ENCODE data around the gene OR6Q1. TPM values are rescaled to one million over a fixed set of nuclear protein-coding genes. Genes with fewer than 3 reads are reported as not detected.

The OR6Q1 gene
- total and polyA plus RNA-seq, 2 of the 13 experiments (the other 11 are each of a cell fraction or from before 2014, with no cell fraction given): not detected

GRCh38 chr11:58030653-58031052, at the start of gene OR6Q1 (continued):
- TF ChIP-seq ZBTB44 (CRISPR knock-in tag; IDR thresholded peaks at IDR 0.05) (no peak), CEBPG (CRISPR knock-in tag; IDR thresholded peaks at IDR 0.05) (no peak), TRIM24 (CRISPR knock-in tag; IDR thresholded peaks at IDR 0.05) (no peak), NAIF1 (CRISPR knock-in tag; IDR thresholded peaks at IDR 0.05; ENCODE audit: borderline replicate concordance) (no peak), ZNF275 (CRISPR knock-in tag; IDR thresholded peaks at IDR 0.05; ENCODE audit: borderline replicate concordance) (no peak), TMF1 (CRISPR knock-in tag; IDR thresholded peaks at IDR 0.05; ENCODE audit: low read depth) (no peak)
- TF ChIP-seq, protein P1, sequence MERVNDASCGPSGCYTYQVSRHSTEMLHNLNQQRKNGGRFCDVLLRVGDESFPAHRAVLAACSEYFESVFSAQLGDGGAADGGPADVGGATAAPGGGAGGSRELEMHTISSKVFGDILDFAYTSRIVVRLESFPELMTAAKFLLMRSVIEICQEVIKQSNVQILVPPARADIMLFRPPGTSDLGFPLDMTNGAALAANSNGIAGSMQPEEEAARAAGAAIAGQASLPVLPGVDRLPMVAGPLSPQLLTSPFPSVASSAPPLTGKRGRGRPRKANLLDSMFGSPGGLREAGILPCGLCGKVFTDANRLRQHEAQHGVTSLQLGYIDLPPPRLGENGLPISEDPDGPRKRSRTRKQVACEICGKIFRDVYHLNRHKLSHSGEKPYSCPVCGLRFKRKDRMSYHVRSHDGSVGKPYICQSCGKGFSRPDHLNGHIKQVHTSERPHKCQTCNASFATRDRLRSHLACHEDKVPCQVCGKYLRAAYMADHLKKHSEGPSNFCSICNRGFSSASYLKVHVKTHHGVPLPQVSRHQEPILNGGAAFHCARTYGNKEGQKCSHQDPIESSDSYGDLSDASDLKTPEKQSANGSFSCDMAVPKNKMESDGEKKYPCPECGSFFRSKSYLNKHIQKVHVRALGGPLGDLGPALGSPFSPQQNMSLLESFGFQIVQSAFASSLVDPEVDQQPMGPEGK (CRISPR knock-in tag; IDR thresholded peaks at IDR 0.05): no peak

DNA sequence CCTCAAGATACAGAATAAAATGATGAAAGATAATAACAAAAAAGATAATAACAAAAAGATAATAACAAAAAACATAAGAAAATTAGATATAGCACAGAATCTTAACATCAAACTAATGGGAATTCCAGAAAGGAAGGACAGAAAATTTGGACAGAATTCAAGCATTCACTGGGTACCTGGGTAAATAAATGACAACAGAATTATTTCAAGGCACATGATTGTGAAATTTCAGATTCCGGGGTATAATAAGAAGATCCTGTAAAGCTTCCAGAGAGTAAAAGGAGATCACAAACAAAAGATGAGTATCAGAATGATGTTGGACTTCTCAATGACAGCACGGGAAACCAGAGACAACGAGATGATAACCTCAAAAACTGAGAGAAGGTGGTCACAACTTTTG, 49.2 kb upstream of the OR6Q1 start:
- no TSS peak for BruUV-seq (replicated peaks)
- 93% methylated on average over 3 of the region's 3 CpGs for WGBS (ENCODE audit: low lambda C conversion rate)
- peaks cover 53% of the 10 kb centered on the region for H3K4me1 ChIP-seq (ENCODE audit: insufficient read depth, low read length)
- H3K9ac ChIP-seq (ENCODE audit: insufficient read depth, low read depth, low read length): no peak overlapping the region
- H3K27me3 ChIP-seq (ENCODE audit: control insufficient read depth in 1 of 2, insufficient read depth in 2 of 2, low read length in 2 of 2): no peaks in the 10 kb centered on the region
- intact Hi-C loops (cut with micrococcal nuclease; ENCODE audit: unreplicated experiment): no loop called here
- FAIRE-seq: no peak
- H3K9me3 ChIP-seq (ENCODE audit: low read length): no peaks in the 10 kb centered on the region
- no peak for ATAC-seq
- no peak overlapping the region for H3K4me3 ChIP-seq (replicated peaks in 1 of 3; ENCODE audit: insufficient read depth in 1 of 3, low read depth in 2 of 3, low read length in 3 of 3)
- DNase-seq (ENCODE audit: low spot score): no peak
- H2AFZ ChIP-seq (ENCODE audit: low read length): no peak overlapping the region
- no peak overlapping the region for H3K4me2 ChIP-seq (ENCODE audit: low read depth, low read length)
- POLR2A ChIA-PET: no interaction called here
- H3K36me3 ChIP-seq (replicated peaks in 1 of 2; ENCODE audit: control insufficient read depth in 1 of 2, insufficient read depth in 2 of 2, low read length in 2 of 2): no peaks in the 10 kb centered on the region
- no peaks in the 10 kb centered on the region for H4K20me1 ChIP-seq (ENCODE audit: insufficient read depth, low read length)
- in situ Hi-C loops (cut with HindIII; ENCODE audit: extremely low pct_ligation_motif_present, low pct_unique_long_range_greater_than_20kb): no loop called here
- CTCF ChIA-PET (ENCODE audit: low intra/inter-chr PET ratio, low total read pairs): no interaction called here
- H3K27ac ChIP-seq (ENCODE audit: extremely low read length, insufficient read depth, low read length): no peak overlapping the region
- H3K79me2 ChIP-seq (ENCODE audit: insufficient read depth, low read length): no peaks in the 10 kb centered on the region
- no peak for TF ChIP-seq POGZ (CRISPR knock-in tag; IDR thresholded peaks at IDR 0.05)
- no peak for TF ChIP-seq ELF3 (CRISPR knock-in tag; IDR thresholded peaks at IDR 0.05)
- TF ChIP-seq, protein P2, sequence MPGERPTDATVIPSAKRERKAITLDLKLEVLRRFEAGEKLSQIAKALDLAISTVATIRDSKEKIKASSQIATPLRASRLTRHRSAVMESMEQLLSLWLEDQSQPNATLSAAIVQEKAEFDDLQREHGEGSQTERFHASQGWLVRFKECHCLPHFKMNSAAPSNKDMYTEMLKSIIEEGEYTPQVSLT (CRISPR knock-in tag; IDR thresholded peaks at IDR 0.05; ENCODE audit: borderline replicate concordance, low read depth): no peak
- TF ChIP-seq ZNF747 (CRISPR knock-in tag; IDR thresholded peaks at IDR 0.05; ENCODE audit: borderline replicate concordance): no peak
- no peak for TF ChIP-seq CHD4 (IDR thresholded peaks at IDR 0.05; ENCODE audit: borderline replicate concordance, low read length)
- TF ChIP-seq ZNF543 (CRISPR knock-in tag; IDR thresholded peaks at IDR 0.05): no peak
- TF ChIP-seq ZNF670 (CRISPR knock-in tag; IDR thresholded peaks at IDR 0.05; ENCODE audit: borderline replicate concordance): no peak
- no peak for TF ChIP-seq ZNF790 (CRISPR knock-in tag; IDR thresholded peaks at IDR 0.05; ENCODE audit: borderline replicate concordance)
- TF ChIP-seq FOXK2 (IDR thresholded peaks at IDR 0.05): no peak
- TF ChIP-seq CAMTA2 (CRISPR knock-in tag; IDR thresholded peaks at IDR 0.05; ENCODE audit: borderline replicate concordance): no peak
- TF ChIP-seq FOXA1 (IDR thresholded peaks at IDR 0.05): no peak
- TF ChIP-seq FOXA1 (CRISPR knock-in tag; IDR thresholded peaks at IDR 0.05): no peak
- TF ChIP-seq ZNF451 (CRISPR knock-in tag; IDR thresholded peaks at IDR 0.05): no peak
- TF ChIP-seq ZNF788 (CRISPR knock-in tag; IDR thresholded peaks at IDR 0.05; ENCODE audit: borderline replicate concordance): no peak
- no peak for TF ChIP-seq GZF1 (CRISPR knock-in tag; IDR thresholded peaks at IDR 0.05)
